ENCODE data around the gene SMC1A.

The SMC1A gene

GRCh38 chrX:53449632-53450031 lies 27.2 kb upstream of the SMC1A start:
- H3K36me3 ChIP-seq (ENCODE audit: control insufficient read depth in 2 of 2, insufficient read depth in 1 of 2, low read length in 2 of 2), result no peaks in the 10 kb centered on the region; a peak in 1 of 3 replicates
- H3K9me3 ChIP-seq (ENCODE audit: control insufficient read depth, insufficient read depth, low read depth, low read length), result no peaks in the 10 kb centered on the region
- CTCF ChIA-PET, result interaction anchor here (0.7 to 6.4 kb wide), 5 partner anchors 32 to 137 kb away, joined by 3 to 131 read pairs (median 3); no protein-coding TSS in a partner anchor
- POLR2A ChIA-PET, result no interaction called here
- H3K27ac ChIP-seq (ENCODE audit: extremely low read depth, low read depth, low read length), result no peak overlapping the region
- H3K4me3 ChIP-seq (ENCODE audit: low read depth, low read length), result no peak overlapping the region
- H3K4me1 ChIP-seq (ENCODE audit: control insufficient read depth, insufficient read depth, low read length), result no peaks in the 10 kb centered on the region
- no peak for TF ChIP-seq ZBTB1 (tag by site-specific recombination; IDR thresholded peaks at IDR 0.05)
- TF ChIP-seq ZNF488 (tag by site-specific recombination; IDR thresholded peaks at IDR 0.05), result no peak
- TF ChIP-seq ZNF26 (tag by site-specific recombination; IDR thresholded peaks at IDR 0.05), result no peak
- TF ChIP-seq ZBTB7A (tag by site-specific recombination; IDR thresholded peaks at IDR 0.05; ENCODE audit: low read depth), result no peak
- no peak for TF ChIP-seq INSM2 (tag by site-specific recombination; IDR thresholded peaks at IDR 0.05)
- TF ChIP-seq ZNF202 (tag by site-specific recombination; IDR thresholded peaks at IDR 0.05; ENCODE audit: borderline replicate concordance), result no peak
- TF ChIP-seq ZNF114 (tag by site-specific recombination; IDR thresholded peaks at IDR 0.05), result no peak
- no peak for TF ChIP-seq ZNF335 (tag by site-specific recombination; conservative IDR thresholded peaks at IDR 0.05)
- no peak for TF ChIP-seq ZNF626 (tag by site-specific recombination; IDR thresholded peaks at IDR 0.05)
- no peak for TF ChIP-seq ZFP41 (tag by site-specific recombination; IDR thresholded peaks at IDR 0.05; ENCODE audit: borderline replicate concordance)
- no peak for TF ChIP-seq ZNF174 (tag by site-specific recombination; IDR thresholded peaks at IDR 0.05)
- no peak for TF ChIP-seq PATZ1 (tag by site-specific recombination; IDR thresholded peaks at IDR 0.05)
- no peak for TF ChIP-seq ZSCAN18 (tag by site-specific recombination; IDR thresholded peaks at IDR 0.05)
- TF ChIP-seq OSR2 (tag by site-specific recombination; IDR thresholded peaks at IDR 0.05), result no peak
- no peak for TF ChIP-seq ZNF623 (tag by site-specific recombination; IDR thresholded peaks at IDR 0.05)
- no peak for TF ChIP-seq ZNF18 (tag by site-specific recombination; IDR thresholded peaks at IDR 0.05)
- TF ChIP-seq ZNF560 (tag by site-specific recombination; IDR thresholded peaks at IDR 0.05; ENCODE audit: borderline replicate concordance), result no peak
